Activated CD8-positive, alpha-beta T cell treated with anti-CD3 and anti-CD28 coated beads, Interleukin-2, amount 10 ng/mL, durations not matched to agents 7 days and 5 days (primary cell): ENCODE data around the gene GID4. TPM values are rescaled to one million over a fixed set of nuclear protein-coding genes. Genes with fewer than 3 reads are reported as not detected.
A peak's percentile ranks its signal among the peaks of the same experiment; 100 is the strongest.

Experiments
- ATAC-seq: fragments of 150-1000 bp; cut with Tn5 transposase; one replicate; pipeline ENCODE4 v1.10.0; 2021; ENCODE audit warnings: moderate library complexity
- CTCF ChIA-PET: fragments of 350-600 bp; sonication (Branson Sonifier 250); formaldehyde crosslinking; loops from one replicate; lab custom pipeline; 2021; ENCODE audit warnings: antibody characterized with exemption; lab: Charles Lee
- POLR2A ChIA-PET: fragments of 350-600 bp; sonication (Branson Sonifier 250); formaldehyde crosslinking; loops from one replicate; lab custom pipeline; 2021; ENCODE audit warnings: antibody characterized with exemption; lab: Charles Lee
- DNase-seq: peaks from one replicate; pipeline ENCODE4 v3.0.0-alpha.2; 2020
- H3K27ac Mint-ChIP-seq: one replicate; pipeline ENCODE4 v1.8.0; 2021; ENCODE audit warnings: mild to moderate bottlenecking, mixed read lengths
- H3K27me3 Mint-ChIP-seq: one replicate; pipeline ENCODE4 v1.8.0; 2021; ENCODE audit warnings: low read depth, mixed read lengths
- H3K36me3 Mint-ChIP-seq: one replicate; pipeline ENCODE4 v1.8.0; 2021; ENCODE audit warnings: low read depth, mixed read lengths
- H3K4me1 Mint-ChIP-seq: one replicate; pipeline ENCODE4 v1.8.0; 2021; ENCODE audit warnings: low read depth, mixed read lengths
- H3K4me3 Mint-ChIP-seq: one replicate; pipeline ENCODE4 v1.8.0; 2021; ENCODE audit warnings: mild to moderate bottlenecking, mixed read lengths
- H3K9me3 Mint-ChIP-seq: one replicate; pipeline ENCODE4 v1.8.0; 2022; ENCODE audit warnings: mixed read lengths; ENCODE audit not compliant: insufficient read depth
- total RNA-seq, 2 experiments: library from RNA; stranded (reverse); gene quantifications; one replicate each; pipeline ENCODE4 v1.2.3, GENCODE V29; 2021

GID4 gene
- total RNA-seq, 2 experiments from 2014 or later = 8.3 to 8.9 TPM

DNA sequence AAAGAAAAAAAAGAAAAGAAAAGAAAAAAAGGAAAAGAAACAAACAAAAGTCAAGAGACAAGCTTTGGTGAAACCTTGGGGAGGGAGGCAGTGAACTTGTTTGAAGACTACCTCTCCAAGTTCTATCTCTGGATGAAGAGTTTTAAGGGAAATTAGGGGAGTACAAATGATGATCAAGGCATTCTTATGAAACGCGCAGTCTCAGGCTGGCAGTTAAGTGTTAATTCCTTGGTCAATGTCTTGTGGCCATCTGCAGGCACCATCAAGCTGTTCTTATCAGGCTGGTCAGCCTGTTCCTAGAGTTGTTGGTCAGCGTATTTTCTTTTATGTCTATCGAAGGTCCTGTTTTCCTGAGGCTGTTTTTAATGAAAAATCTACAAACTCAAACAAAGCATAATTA is 40.3 kb downstream of the GID4 start:
- no peak overlapping the region for H3K4me3 Mint-ChIP-seq
- CTCF ChIA-PET = no interaction called here
- H3K4me1 Mint-ChIP-seq = no peaks in the 10 kb centered on the region
- ATAC-seq = no peak
- H3K27ac Mint-ChIP-seq = no peak overlapping the region
- DNase-seq = no peak
- H3K27me3 Mint-ChIP-seq = peaks cover 13% of the 10 kb centered on the region
- no peaks in the 10 kb centered on the region for H3K9me3 Mint-ChIP-seq
- POLR2A ChIA-PET = no interaction called here
- no peaks in the 10 kb centered on the region for H3K36me3 Mint-ChIP-seq

- H3K36me3 Mint-ChIP-seq = peaks cover 6% of the 10 kb centered on the region
- peaks cover 4% of the 10 kb centered on the region for H3K27me3 Mint-ChIP-seq
- ATAC-seq (no peak), DNase-seq (no peak)
- no peak overlapping the region for H3K27ac Mint-ChIP-seq
- no peak overlapping the region for H3K4me3 Mint-ChIP-seq
- ChIA-PET CTCF (no interaction called here), POLR2A (no interaction called here)
- peaks cover 18% of the 10 kb centered on the region for H3K4me1 Mint-ChIP-seq
- no peaks in the 10 kb centered on the region for H3K9me3 Mint-ChIP-seq
Observed at GRCh38 chr17:18084256-18084655, 45.0 kb downstream of the GID4 start.

DNA sequence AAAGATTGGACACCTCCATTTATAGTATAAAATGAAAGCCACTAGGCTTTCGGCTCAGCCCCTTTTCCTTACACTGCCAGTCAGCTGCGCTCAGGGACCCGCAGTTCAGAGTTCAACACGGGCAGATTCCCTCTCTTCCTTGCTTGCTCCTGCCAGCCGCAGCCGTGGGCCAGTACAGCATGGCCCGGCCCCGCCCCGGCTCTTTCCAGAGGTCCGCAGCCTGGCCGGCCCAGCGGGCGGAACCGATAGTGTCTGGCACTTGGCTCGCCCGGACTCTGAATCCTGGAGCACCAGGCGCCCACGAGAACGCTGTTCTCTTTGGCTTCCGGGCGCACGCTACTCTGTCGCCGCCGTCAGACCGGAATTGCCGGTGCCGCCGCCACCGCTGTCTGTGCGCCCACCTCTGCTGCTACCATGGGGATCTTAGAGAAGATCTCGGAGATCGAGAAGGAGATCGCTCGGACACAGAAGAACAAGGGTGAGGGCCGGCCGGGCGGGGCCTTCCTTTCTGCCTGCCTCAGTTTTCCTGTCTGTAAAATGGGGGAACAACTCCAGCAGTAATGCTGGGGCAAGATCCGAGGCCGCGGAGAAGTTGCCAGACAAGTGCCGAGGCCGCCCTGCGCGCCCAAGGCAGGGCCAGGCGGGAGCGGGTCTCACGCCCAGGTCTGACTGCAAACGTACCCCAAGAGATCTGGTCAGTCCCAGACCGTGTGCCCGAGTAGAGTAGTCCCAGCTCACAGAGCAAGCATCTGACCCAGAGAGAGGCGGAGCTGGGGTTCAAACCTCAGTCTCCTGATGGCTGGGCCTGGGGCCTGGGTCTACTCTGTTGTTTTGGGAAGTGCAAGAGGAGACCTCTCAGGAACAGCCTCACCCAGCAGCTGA is 48.6 kb downstream of the GID4 start, which contains the start of gene DRG2:
TSS of gene DRG2 (plus strand) at position 339 of the 882 bp plus-strand sequence. CDS start at position 415, 76 bp downstream.
- POLR2A ChIA-PET = no interaction called here
- CTCF ChIA-PET = no interaction called here

GRCh38 chr17:18089613-18090012 is 50.4 kb downstream of the GID4 start:
- no peaks in the 10 kb centered on the region for H3K9me3 Mint-ChIP-seq
- DNase-seq (no peak), ATAC-seq (no peak)
- peaks cover 26% of the 10 kb centered on the region for H3K36me3 Mint-ChIP-seq
- H3K4me1 Mint-ChIP-seq = peaks cover 25% of the 10 kb centered on the region
- no peaks in the 10 kb centered on the region for H3K27me3 Mint-ChIP-seq
- POLR2A ChIA-PET = no interaction called here
- H3K4me3 Mint-ChIP-seq = peak overlapping the region; percentile 100
- peak overlapping the region; percentile 64 for H3K27ac Mint-ChIP-seq
- CTCF ChIA-PET = no interaction called here

More for the DNA sequence above, 48.6 kb downstream of the GID4 start, which contains the start of gene DRG2:
- Mint-ChIP-seq H3K4me3 (peak within 1 kb of the TSS; percentile 100), H3K9me3 (no peaks in the 10 kb centered on the region), H3K36me3 (peaks cover 15% of the 10 kb centered on the region), H3K27me3 (no peaks in the 10 kb centered on the region), H3K4me1 (peaks cover 25% of the 10 kb centered on the region), H3K27ac (peak within 1 kb of the TSS; percentile 97)
- peak; percentile 90 for DNase-seq
- peak; percentile 93 for ATAC-seq

GRCh38 chr17:18093616-18094408 is 54.6 kb downstream of the GID4 start:
- CTCF ChIA-PET = no interaction called here
- DNase-seq = no peak
- POLR2A ChIA-PET = interaction anchor here (0.5 kb wide), 1 partner anchor 206 kb away, joined by 3 read pairs; no protein-coding TSS in a partner anchor
- no peak overlapping the region for H3K27ac Mint-ChIP-seq
- peaks cover 11% of the 10 kb centered on the region for H3K4me1 Mint-ChIP-seq
- no peaks in the 10 kb centered on the region for H3K9me3 Mint-ChIP-seq
- H3K4me3 Mint-ChIP-seq = no peak overlapping the region
- H3K27me3 Mint-ChIP-seq = no peaks in the 10 kb centered on the region
- peak; percentile 18 for ATAC-seq
- H3K36me3 Mint-ChIP-seq = peaks cover 34% of the 10 kb centered on the region

DNA sequence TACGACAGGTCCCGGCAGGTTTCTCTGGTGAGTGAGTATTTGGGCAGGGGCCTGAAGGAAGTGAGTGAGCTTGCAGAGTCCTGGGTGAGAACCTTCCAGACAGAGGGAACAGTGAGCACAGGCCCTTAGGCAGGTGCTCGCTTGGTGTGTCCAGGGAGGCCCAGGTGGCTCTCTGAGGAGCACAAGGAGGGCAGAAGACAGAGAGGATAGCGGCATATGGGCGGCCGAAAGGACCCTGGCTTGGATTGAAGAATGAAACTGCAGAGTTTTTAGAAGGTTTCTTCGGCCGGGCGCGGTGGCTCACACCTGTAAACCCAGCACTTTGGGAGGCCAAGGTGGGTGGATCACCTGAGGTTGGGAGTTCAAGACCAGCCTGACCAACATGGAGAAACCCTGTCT is 55.2 kb downstream of the GID4 start:
- ChIA-PET POLR2A (interaction anchor here (0.5 kb wide), 1 partner anchor 207 kb away, joined by 3 read pairs; no protein-coding TSS in a partner anchor), CTCF (no interaction called here)
- Mint-ChIP-seq H3K4me1 (peaks cover 5% of the 10 kb centered on the region), H3K9me3 (no peaks in the 10 kb centered on the region), H3K36me3 (peaks cover 36% of the 10 kb centered on the region), H3K4me3 (no peak overlapping the region), H3K27ac (no peak overlapping the region), H3K27me3 (no peaks in the 10 kb centered on the region)
- no peak for ATAC-seq
- no peak for DNase-seq

GRCh38 chr17:18099516-18099915 is 60.3 kb downstream of the GID4 start:
- DNase-seq (no peak), ATAC-seq (no peak)
- H3K36me3 Mint-ChIP-seq = peaks cover 28% of the 10 kb centered on the region
- H3K4me1 Mint-ChIP-seq = no peaks in the 10 kb centered on the region
- no peaks in the 10 kb centered on the region for H3K27me3 Mint-ChIP-seq
- ChIA-PET CTCF (no interaction called here), POLR2A (no interaction called here)
- no peak overlapping the region for H3K27ac Mint-ChIP-seq
- H3K9me3 Mint-ChIP-seq = no peaks in the 10 kb centered on the region
- H3K4me3 Mint-ChIP-seq = no peak overlapping the region

DNA sequence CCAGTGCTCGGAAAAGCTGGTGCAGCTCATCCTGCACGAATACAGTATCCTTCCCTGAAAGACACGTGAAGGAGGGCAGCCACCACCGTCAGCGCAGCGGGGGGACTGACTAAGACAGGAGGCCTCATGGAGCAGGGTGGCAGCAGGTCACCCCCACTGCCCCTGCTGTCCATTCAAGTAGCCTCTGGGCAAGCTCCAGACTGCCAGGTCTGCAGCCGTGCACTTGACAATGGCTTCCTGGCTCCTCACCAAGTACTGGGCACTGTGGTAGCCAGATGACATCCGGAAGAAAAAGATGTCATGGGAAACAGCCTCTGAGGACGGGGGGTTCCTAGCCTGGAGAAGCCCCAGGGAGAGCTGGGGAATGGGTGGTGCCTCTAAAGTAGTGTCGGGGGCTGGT is 61.4 kb downstream of the GID4 start:
- POLR2A ChIA-PET = interaction anchor here (0.6 kb wide), 1 partner anchor 76 kb away, joined by 3 read pairs; no protein-coding TSS in a partner anchor
- Mint-ChIP-seq H3K27ac (no peak overlapping the region), H3K27me3 (no peaks in the 10 kb centered on the region), H3K4me3 (no peak overlapping the region), H3K9me3 (no peaks in the 10 kb centered on the region), H3K4me1 (no peaks in the 10 kb centered on the region), H3K36me3 (peaks cover 26% of the 10 kb centered on the region)
- DNase-seq (no peak), ATAC-seq (no peak)
- CTCF ChIA-PET = no interaction called here

DNA sequence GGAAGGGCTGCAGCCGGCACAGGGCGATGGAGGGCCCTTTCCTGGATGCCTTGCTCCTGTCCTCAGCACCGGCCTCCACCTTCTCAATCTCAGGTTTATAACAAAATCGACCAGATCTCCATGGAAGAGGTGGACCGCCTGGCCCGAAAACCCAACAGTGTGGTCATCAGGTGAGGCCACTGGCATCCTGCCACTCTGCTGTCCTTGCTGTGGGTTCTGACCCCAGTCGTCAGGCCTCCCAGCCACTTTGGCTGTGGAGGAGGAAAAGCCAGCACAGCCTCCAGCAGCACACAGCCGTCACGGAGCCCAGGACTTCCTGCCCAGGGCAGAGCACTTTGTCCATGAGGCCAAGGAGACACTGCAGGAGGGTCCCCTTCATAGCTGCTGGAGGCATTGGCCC is 62.6 kb downstream of the GID4 start:
- Mint-ChIP-seq H3K9me3 (no peaks in the 10 kb centered on the region), H3K36me3 (peaks cover 16% of the 10 kb centered on the region), H3K4me1 (no peaks in the 10 kb centered on the region), H3K27me3 (no peaks in the 10 kb centered on the region), H3K27ac (no peak overlapping the region), H3K4me3 (no peak overlapping the region)
- no peak for DNase-seq
- POLR2A ChIA-PET = no interaction called here
- CTCF ChIA-PET = no interaction called here
- no peak for ATAC-seq

DNA sequence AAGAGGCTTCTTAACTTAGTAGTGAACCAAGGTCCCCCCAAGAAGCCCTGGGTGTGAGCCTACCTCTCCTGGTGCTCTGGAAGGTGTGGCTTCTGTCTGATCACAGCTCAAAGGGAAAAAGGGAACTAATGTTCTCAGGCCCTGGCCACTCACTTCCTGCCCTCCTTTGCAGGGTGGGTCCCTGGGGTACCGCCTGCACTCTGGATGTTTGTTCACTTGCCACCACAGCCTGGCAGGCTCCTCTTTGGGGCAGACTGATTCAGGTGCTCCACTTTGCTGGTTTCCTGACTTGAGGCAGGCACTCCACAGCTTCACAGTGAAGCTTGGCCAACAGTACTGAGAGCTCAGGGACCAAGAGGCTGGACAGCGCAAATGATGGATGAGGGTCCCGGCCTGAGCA is 63.4 kb downstream of the GID4 start:
- Mint-ChIP-seq H3K36me3 (peaks cover 19% of the 10 kb centered on the region), H3K27ac (no peak overlapping the region), H3K4me3 (no peak overlapping the region), H3K9me3 (no peaks in the 10 kb centered on the region), H3K27me3 (no peaks in the 10 kb centered on the region), H3K4me1 (no peaks in the 10 kb centered on the region)
- DNase-seq (no peak), ATAC-seq (no peak)
- ChIA-PET POLR2A (no interaction called here), CTCF (no interaction called here)

- no peak for ATAC-seq
- Mint-ChIP-seq H3K27me3 (no peaks in the 10 kb centered on the region), H3K4me3 (no peak overlapping the region), H3K36me3 (peaks cover 14% of the 10 kb centered on the region), H3K27ac (no peak overlapping the region), H3K9me3 (no peaks in the 10 kb centered on the region), H3K4me1 (no peaks in the 10 kb centered on the region)
- CTCF ChIA-PET = no interaction called here
- POLR2A ChIA-PET = no interaction called here
- no peak for DNase-seq
Observed at GRCh38 chr17:18105027-18105426, 65.8 kb downstream of the GID4 start.

- peaks cover 9% of the 10 kb centered on the region for H3K36me3 Mint-ChIP-seq
- POLR2A ChIA-PET = no interaction called here
- ATAC-seq = no peak
Observed at GRCh38 chr17:18105595-18105994, 66.4 kb downstream of the GID4 start.

More at GRCh38 chr17:18105595-18105994, 66.4 kb downstream of the GID4 start:
- no peaks in the 10 kb centered on the region for H3K27me3 Mint-ChIP-seq
- CTCF ChIA-PET = no interaction called here
- H3K4me3 Mint-ChIP-seq = no peak overlapping the region
- no peaks in the 10 kb centered on the region for H3K4me1 Mint-ChIP-seq
- H3K27ac Mint-ChIP-seq = no peak overlapping the region
- DNase-seq = no peak
- no peaks in the 10 kb centered on the region for H3K9me3 Mint-ChIP-seq
